ENCODE results near the gene SORCS1.

GRCh38 chr10:107037192-107038122, 127.0 kb downstream of the SORCS1 start:
- no peak for TF ChIP-seq CTCF (IDR thresholded peaks at IDR 0.05)
- TF ChIP-seq EZH2 (IDR thresholded peaks at IDR 0.05; ENCODE audit: borderline replicate concordance, insufficient read depth, low read depth, low read length, poor library complexity, severe bottlenecking): no peak
